Activated CD8-positive, alpha-beta memory T cell treated with anti-CD3 and anti-CD28 coated beads for 24 hours (primary cell): ENCODE measurements around the gene CDK9.
A peak's percentile ranks its signal among the peaks of the same experiment; 100 is the strongest.

Experiments
- DNase-seq: peaks from one replicate; pipeline ENCODE4 v3.0.0-alpha.2; 2020

The CDK9 gene

GRCh38 chr9:127805620-127806019 is 19.8 kb downstream of the CDK9 start:
- no peak for DNase-seq

- DNase-seq: no peak
Observed at GRCh38 chr9:127806871-127807270, 21.0 kb downstream of the CDK9 start.

- DNase-seq: no peak
Observed at GRCh38 chr9:127808347-127809001, 22.6 kb downstream of the CDK9 start.

DNA sequence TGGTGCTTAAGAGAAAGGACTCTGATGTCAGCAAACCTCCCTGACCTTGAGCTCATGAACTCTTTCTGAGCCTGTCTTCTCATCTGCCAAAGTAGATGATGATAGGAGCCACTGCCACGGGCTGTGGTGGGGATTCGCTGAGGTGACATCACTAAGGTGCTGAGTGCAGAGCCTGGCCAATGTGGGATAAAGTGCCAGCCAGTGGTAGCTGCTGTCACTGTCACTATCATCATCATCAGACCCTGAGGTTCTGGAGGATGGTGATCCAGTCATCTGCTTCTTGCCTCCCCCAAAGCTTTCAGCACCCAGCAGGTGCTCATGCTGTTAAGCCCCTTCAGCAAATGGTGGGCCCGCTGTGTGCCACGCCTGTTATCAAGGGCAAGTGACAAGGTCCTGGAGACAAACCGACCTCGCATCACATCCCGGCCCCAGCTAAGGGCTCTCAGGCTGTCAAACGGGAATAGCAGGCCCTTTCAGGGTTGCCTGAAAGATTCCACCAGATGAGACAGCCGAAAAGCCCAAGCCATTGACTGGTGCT is 23.2 kb downstream of the CDK9 start:
- DNase-seq: no peak

- DNase-seq: peak; percentile 56
Observed at GRCh38 chr9:127809540-127810377, 23.9 kb downstream of the CDK9 start.

- no peak for DNase-seq
Observed at GRCh38 chr9:127810378-127811187, 24.7 kb downstream of the CDK9 start.

DNA sequence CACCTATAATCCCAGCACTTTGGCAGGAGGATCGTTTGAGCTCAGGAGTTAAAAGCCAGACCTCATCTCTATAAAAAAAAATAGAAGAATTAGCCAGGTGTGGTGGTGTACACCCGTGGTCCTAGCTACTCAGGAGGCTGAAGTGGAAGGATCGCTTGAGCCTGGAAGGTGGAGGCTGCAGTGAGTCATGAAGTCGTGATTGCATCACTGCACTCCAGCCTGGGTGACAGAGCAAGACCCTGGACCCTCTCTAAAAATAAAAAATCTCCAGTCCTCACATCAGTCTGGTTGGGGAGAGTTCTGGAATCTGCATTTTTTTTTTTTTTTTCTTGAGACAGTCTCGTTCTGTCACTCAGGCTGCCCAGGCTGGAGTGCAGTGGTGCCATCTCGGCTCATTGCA is 26.2 kb downstream of the CDK9 start:
- no peak for DNase-seq

DNA sequence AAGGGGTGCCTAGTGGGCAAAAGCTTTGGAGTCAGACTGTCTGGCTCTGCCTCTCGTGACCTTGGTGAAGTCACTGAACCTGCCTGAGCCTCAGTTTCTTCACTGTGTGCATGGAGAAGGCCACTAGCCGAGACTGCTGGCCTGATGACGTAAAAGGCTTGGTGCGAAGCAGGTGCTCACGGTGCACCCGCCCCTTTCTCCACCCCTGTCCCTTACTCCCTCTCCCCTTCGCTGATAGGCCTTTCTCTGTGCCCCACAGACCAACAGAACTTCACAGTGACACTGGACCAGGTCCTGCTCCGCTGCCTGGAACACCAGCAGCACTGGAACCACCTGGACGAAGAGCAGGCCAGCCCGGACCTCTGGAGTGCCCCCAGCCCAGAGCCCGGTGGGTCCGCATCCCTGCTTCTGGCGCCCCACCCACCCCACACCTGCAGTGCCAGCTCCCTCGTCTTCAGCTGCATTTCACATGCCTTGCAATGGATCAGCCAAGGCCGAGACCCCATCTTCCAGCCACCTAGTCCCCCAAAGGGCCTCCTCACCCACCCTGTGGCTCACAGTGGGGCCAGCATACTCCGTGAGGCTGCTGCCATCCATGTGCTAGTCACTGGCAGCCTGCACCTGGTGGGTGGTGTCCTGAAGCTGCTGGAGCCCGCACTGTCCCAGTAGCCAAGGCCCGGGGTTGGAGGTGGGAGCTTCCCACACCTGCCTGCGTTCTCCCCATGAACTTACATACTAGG is 27.3 kb downstream of the CDK9 start:
- no peak for DNase-seq

DNA sequence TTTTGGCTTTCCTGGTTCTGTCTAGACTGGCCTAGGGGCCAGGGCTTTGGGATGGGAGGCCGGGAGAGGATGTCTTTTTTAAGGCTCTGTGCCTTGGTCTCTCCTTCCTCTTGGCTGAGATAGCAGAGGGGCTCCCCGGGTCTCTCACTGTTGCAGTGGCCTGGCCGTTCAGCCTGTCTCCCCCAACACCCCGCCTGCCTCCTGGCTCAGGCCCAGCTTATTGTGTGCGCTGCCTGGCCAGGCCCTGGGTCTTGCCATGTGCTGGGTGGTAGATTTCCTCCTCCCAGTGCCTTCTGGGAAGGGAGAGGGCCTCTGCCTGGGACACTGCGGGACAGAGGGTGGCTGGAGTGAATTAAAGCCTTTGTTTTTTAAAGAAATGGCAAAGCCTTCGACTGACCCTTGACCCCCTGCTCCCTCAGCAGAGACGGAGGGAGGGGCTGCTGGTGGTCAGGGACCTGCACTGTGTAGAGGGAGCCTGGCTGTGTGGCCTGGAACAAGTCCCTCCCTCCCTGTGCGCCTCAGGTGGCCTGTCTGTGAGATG is 27.9 kb downstream of the CDK9 start:
- no peak for DNase-seq

DNA sequence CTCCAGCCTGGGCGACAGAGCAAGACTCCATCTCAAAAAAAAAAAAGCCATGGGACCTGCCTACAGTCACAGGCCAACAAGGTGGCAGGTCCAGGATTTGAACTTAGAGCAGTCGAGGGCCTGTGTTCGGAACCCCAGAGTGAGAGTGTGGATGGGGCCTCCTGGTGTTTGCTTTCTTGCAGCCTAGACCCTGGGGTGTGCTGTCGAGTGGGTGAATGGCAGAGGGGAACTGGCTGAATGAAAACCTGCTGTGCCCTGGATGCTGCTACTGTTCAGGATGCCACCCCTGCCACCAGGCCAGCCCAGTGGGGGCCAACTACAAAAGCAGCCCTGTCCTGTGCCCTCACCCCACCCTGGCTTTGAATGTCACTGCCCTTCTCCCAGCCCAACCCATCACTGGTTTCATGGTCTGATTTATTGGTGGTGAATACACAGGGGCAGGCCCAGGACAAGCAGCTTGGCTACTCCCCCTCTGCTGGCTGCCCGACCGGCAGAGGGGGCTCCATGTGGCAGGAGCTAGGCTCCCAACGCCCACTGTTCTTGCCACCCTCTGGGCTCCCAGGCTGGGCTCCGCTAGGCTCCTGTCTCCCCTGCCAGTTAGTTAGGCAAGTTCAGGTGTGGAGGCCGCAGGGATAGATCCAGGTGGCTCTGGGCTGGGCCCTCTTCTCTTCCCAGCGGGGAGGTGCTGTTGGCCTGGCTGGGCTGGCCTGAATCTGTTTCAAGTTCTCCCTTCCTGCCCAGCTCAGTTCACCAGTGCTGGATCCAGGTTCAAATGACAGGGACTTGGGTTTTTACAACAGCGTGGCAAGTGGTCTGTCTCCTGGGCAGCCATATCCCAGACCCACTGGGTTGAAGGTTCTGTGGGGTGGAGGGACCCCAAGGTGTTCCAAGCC is 29.0 kb downstream of the CDK9 start:
- no peak for DNase-seq

GRCh38 chr9:127815512-127816361 is 29.9 kb downstream of the CDK9 start:
- DNase-seq: no peak

DNA sequence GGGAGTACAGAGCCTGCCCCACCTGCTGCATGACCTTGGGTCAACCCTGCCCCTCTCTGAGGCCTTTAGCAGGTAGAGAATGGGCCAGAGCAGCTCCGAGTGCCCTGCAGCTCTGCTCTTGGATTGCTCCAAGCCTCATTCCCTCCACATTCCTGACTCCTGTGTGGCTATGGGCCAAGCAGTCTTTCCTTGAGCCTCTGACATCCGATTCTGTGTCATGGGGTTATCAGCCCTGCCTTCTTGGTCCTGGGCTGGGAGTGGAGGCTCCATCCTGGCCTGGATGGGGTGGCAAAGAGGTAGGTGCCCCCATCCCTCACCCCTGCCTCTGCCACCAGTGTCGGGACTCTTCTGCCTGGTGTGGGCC is 30.5 kb downstream of the CDK9 start:
- no peak for DNase-seq

GRCh38 chr9:127816728-127817127 is 30.9 kb downstream of the CDK9 start:
- no peak for DNase-seq

GRCh38 chr9:127817881-127818434 is 32.1 kb downstream of the CDK9 start:
- no peak for DNase-seq

DNA sequence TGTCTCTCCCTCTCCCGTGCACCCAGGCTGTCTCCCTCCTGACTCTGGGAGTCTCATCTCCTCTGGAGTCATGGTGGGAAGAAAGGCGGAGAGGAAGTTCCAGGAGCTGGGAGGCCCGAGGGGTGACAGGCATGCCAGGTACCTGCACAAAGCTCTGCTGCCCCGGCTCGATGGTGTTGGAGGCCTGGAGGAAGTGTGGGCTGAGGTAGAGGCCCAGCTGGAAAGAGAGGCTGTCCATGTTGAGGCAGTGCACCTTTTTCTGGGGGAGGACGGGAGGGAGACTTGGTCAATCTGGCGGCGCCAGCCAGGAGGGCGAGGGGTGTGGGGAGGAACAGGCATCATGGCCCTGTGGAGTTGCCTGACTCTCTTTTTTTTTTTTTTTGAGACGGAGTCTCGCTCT is 32.7 kb downstream of the CDK9 start:
- no peak for DNase-seq

- DNase-seq: no peak
Observed at GRCh38 chr9:127822108-127822507, 36.3 kb downstream of the CDK9 start.

- no peak for DNase-seq
Observed at GRCh38 chr9:127825319-127826051, 39.7 kb downstream of the CDK9 start.

DNA sequence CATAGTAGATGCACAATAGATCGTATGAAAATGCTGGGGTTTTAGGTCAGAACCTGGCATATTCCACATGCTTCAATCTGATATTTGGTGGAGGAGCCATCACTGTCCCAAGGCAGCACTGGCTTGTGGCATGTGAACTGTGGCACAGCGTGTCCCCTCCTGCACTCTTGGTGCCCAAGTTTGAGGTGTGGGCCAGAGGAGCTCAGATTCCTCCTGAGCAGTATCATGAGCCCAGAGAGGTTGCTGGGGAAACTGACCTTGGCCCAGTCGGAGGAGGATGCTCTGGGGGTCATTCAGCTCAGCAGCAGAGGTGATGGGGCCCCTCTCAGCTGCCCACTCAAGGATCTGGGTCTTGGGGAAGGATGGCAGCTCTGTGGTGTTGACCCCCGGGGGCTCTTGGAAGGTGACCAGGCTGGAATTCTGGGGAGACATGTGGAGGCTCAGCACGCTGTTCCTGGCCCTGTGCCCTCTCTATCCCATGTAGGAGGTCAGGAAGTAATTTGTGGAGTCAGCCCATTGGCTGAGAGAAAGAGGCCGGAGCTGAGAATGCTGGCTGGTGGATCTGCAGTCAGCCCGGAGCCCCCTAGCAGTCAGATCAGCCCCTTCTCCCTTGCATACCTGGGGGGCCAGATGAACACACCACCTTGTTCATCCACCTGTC is 40.5 kb downstream of the CDK9 start:
- no peak for DNase-seq
